Neural cell (in vitro differentiated cells): ENCODE results near the gene CROCC2. TPM values are rescaled to one million over a fixed set of nuclear protein-coding genes. Genes with fewer than 3 reads are reported as not detected.

ENCODE experiments used
- H2AFZ ChIP-seq: fragments of 200-600, 300-800 bp; sonication (generic), shearing (Covaris generic); 2 replicates; pipeline ENCODE4 v1.6.0; 2014; ENCODE audit warnings: low read depth, mild to moderate bottlenecking, antibody characterized with exemption, low read length, moderate library complexity
- H3F3A ChIP-seq: fragments of 200-600 bp; shearing (Covaris generic); 2 replicates; pipeline ENCODE4 v1.6.1; 2016; ENCODE audit warnings: mild to moderate bottlenecking, moderate library complexity, mixed read lengths, antibody characterized with exemption, low read length; ENCODE audit not compliant: insufficient read depth, poor library complexity, severe bottlenecking
- H3K27ac ChIP-seq: fragments of 200-600, 300-800 bp; sonication (generic), shearing (Covaris generic); 2 replicates; pipeline ENCODE4 v1.5.1; 2014; ENCODE audit warnings: mild to moderate bottlenecking, low read length, moderate library complexity
- H3K27me3 ChIP-seq: fragments of 300-800, 200-600 bp; sonication (generic), shearing (Covaris generic); 2 replicates; pipeline ENCODE4 v1.6.0; 2014; ENCODE audit warnings: mild to moderate bottlenecking, low read depth, low read length, moderate library complexity; ENCODE audit not compliant: insufficient read depth
- H3K36me3 ChIP-seq: fragments of 300-800, 200-600 bp; sonication (generic), shearing (Covaris generic); 2 replicates; pipeline ENCODE4 v1.5.1; 2014; ENCODE audit warnings: mild to moderate bottlenecking, antibody characterized with exemption, low read length, moderate library complexity; ENCODE audit not compliant: insufficient read depth
- H3K4me2 ChIP-seq: fragments of 300-800, 200-600 bp; sonication (generic), shearing (Covaris generic); 2 replicates; pipeline ENCODE4 v1.6.0; 2014; ENCODE audit warnings: mild to moderate bottlenecking, low read length
- H3K4me3 ChIP-seq: fragments of 300-800, 200-600 bp; sonication (generic), shearing (Covaris generic); 2 replicates; pipeline ENCODE4 v1.5.1; 2014; ENCODE audit warnings: mild to moderate bottlenecking, low read length, moderate library complexity
- H3K79me2 ChIP-seq: fragments of 200-600 bp; shearing (Covaris generic); replicated peaks from 2 replicates; pipeline ENCODE4 v1.6.0; 2014; ENCODE audit warnings: mild to moderate bottlenecking, low read length, moderate library complexity; ENCODE audit not compliant: insufficient read depth
- H3K9ac ChIP-seq: fragments of 300-800, 200-600 bp; sonication (generic), shearing (Covaris generic); 2 replicates; pipeline ENCODE4 v1.6.1; 2016; ENCODE audit warnings: mild to moderate bottlenecking, low read length, mixed read lengths
- H3K9me2 ChIP-seq: fragments of 200-600 bp; shearing (Covaris generic); 2 replicates; pipeline ENCODE4 v1.6.1; 2016; ENCODE audit warnings: mild to moderate bottlenecking, low read length, mixed read lengths; ENCODE audit not compliant: insufficient read depth
- H3K9me3 ChIP-seq: fragments of 200-600, 300-800 bp; sonication (generic), shearing (Covaris generic); 2 replicates; pipeline ENCODE4 v1.6.1; 2016; ENCODE audit warnings: mild to moderate bottlenecking, mixed run types, low read length, moderate library complexity, mixed read lengths
- H4K20me1 ChIP-seq: fragments of 200-600 bp; shearing (Covaris generic); 2 replicates; pipeline ENCODE4 v1.6.1; 2016; ENCODE audit warnings: mild to moderate bottlenecking, mixed run types; ENCODE audit not compliant: insufficient read depth
- EP300 ChIP-seq: fragments of 450-650 bp; conservative IDR thresholded peaks from 2 replicates; pipeline ENCODE4 v1.6.1; 2014; ENCODE audit warnings: antibody characterized with exemption, mild to moderate bottlenecking, moderate library complexity; ENCODE audit not compliant: poor library complexity, severe bottlenecking
- EZH2 ChIP-seq: fragments of 200-600, 300-800 bp; shearing (Covaris generic), sonication (generic); IDR thresholded peaks from 2 replicates; pipeline ENCODE4 v1.6.1; 2014; ENCODE audit warnings: antibody characterized with exemption, low read length, borderline replicate concordance, mild to moderate bottlenecking; ENCODE audit not compliant: insufficient read depth, poor library complexity, severe bottlenecking
- MXI1 ChIP-seq: fragments of 450-650 bp; conservative IDR thresholded peaks from 2 replicates; pipeline ENCODE4 v1.6.1; 2014; ENCODE audit warnings: antibody characterized with exemption, mild to moderate bottlenecking; ENCODE audit not compliant: poor library complexity, severe bottlenecking
- POLR2AphosphoS5 ChIP-seq: IDR thresholded peaks from 2 replicates; pipeline ENCODE4 v1.6.1; 2012
- RAD21 ChIP-seq: fragments of 450-650 bp; conservative IDR thresholded peaks from 2 replicates; pipeline ENCODE4 v1.6.1; 2014; ENCODE audit warnings: antibody characterized with exemption, mild to moderate bottlenecking, moderate library complexity
- REST ChIP-seq: IDR thresholded peaks from 2 replicates; pipeline ENCODE4 v1.6.1; 2012; ENCODE audit warnings: borderline replicate concordance
- SMC3 ChIP-seq: fragments of 450-650 bp; conservative IDR thresholded peaks from 2 replicates; pipeline ENCODE4 v1.6.1; 2014; ENCODE audit warnings: antibody characterized with exemption, mild to moderate bottlenecking, moderate library complexity; ENCODE audit not compliant: poor library complexity
- TAF1 ChIP-seq: IDR thresholded peaks from 2 replicates; pipeline ENCODE4 v1.6.1; 2012; ENCODE audit warnings: low read depth
- polyA plus RNA-seq: library from polyadenylated mRNA; depleted of rRNA; stranded (reverse); fragments of >200 nt; gene quantifications from 2 replicates; pipeline ENCODE4 v1.2.3, GENCODE V29; 2014
- TF ChIP-seq, protein P1 (sequence below): fragments of 450-650 bp; IDR thresholded peaks from 2 replicates; pipeline ENCODE4 v1.5.1; 2014; ENCODE audit warnings: antibody characterized with exemption, mild to moderate bottlenecking, moderate library complexity; ENCODE audit not compliant: poor library complexity, severe bottlenecking

Gene CROCC2
- polyA plus RNA-seq, 1 donor from 2014 or later: 0.09 TPM

DNA sequence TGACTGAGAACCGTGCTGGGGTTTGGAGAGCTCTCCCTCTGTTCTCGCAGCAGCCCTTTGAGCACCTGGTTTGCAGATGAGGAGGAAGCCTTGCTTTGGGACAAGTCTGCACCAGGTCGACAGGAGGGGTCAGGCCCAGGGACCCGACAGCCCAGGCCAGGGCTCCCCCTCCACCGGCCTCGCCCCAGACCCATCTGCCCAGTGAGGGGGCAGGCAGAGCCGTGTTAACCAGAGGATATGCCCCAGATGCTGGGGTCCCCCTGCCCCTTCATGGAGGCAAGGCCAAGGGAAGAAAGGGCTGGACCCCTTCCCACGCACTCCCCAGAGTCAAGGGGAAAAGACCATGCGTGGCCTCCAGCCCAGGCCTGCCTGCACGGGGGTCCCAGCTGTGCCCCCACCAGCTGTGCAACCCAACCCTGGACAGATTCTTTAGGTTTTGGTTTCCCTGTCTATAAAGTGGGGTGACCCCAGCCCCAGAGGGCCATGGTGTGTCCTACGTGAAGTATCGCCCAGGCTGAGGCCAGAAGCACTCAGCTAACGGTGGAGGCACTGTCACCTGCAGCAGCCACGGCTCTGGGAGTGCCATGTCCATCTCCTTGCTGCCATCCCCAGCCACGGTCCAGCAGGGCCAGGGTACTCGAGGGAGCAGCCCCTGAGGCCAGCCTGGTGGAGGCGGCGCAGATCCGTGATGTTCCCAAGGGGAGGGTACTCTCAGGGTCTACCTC lies 87.5 kb downstream of the CROCC2 start:
- H3K9me2 ChIP-seq: no peaks in the 10 kb centered on the region
- no peak overlapping the region for H3K4me3 ChIP-seq
- TF ChIP-seq, protein P1, sequence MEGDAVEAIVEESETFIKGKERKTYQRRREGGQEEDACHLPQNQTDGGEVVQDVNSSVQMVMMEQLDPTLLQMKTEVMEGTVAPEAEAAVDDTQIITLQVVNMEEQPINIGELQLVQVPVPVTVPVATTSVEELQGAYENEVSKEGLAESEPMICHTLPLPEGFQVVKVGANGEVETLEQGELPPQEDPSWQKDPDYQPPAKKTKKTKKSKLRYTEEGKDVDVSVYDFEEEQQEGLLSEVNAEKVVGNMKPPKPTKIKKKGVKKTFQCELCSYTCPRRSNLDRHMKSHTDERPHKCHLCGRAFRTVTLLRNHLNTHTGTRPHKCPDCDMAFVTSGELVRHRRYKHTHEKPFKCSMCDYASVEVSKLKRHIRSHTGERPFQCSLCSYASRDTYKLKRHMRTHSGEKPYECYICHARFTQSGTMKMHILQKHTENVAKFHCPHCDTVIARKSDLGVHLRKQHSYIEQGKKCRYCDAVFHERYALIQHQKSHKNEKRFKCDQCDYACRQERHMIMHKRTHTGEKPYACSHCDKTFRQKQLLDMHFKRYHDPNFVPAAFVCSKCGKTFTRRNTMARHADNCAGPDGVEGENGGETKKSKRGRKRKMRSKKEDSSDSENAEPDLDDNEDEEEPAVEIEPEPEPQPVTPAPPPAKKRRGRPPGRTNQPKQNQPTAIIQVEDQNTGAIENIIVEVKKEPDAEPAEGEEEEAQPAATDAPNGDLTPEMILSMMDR: no peak
- no peak for TF ChIP-seq MXI1
- no peak for TF ChIP-seq TAF1
- TF ChIP-seq POLR2AphosphoS5: no peak
- TF ChIP-seq EZH2: no peak
- no peak for TF ChIP-seq REST
- no peak for TF ChIP-seq EP300
- no peak for TF ChIP-seq SMC3
- no peak for TF ChIP-seq RAD21
- H3K9ac ChIP-seq: no peak overlapping the region
- no peak overlapping the region for H3K4me2 ChIP-seq
- H3K79me2 ChIP-seq: no peaks in the 10 kb centered on the region
- no peaks in the 10 kb centered on the region for H4K20me1 ChIP-seq
- H3K9me3 ChIP-seq: no peaks in the 10 kb centered on the region
- no peak overlapping the region for H3K27ac ChIP-seq
- no peaks in the 10 kb centered on the region for H3K36me3 ChIP-seq
- no peaks in the 10 kb centered on the region for H3F3A ChIP-seq
- peaks cover 15% of the 10 kb centered on the region for H3K27me3 ChIP-seq
- H2AFZ ChIP-seq: no peak overlapping the region

DNA sequence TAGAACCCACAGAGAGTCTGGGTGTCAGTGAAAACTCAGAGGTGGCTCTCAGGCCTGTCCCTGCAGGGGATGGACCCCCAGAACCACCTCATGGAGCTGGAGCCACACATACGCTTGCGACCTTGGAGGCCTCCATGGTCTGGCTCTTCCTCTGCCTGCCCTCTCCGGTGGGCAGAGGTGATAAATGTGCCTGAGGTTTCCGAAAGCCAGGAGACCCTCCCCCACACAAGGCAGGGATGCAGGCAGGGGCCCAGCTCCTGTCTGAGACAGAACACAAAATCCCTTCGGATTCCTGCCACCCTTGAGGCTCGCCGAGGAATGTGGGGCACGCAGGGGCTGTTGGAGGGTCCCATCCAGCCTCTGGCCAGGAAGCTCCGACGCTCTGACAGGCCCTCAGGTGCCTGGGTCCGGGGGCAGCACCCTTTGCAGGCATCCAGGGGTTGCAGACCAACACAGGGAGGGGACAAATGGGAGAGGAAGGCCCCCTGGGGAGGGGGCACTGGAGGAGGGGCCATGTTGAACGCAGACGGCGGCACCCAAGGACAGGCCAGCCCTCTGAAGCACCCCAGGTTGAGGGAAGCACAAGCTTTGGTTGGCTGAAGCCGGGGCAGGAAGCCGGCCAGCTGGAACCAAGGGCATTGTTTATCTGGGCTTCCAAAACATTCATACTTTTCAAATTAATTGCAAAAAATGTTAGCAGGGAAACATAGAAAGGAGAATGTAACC lies 88.2 kb downstream of the CROCC2 start:
- Histone ChIP-seq H3K4me3 (no peak overlapping the region), H4K20me1 (no peaks in the 10 kb centered on the region), H3K79me2 (no peaks in the 10 kb centered on the region), H3K27ac (no peak overlapping the region), H2AFZ (no peak overlapping the region), H3K36me3 (no peaks in the 10 kb centered on the region), H3K9ac (no peak overlapping the region), H3K9me2 (no peaks in the 10 kb centered on the region), H3K4me2 (no peak overlapping the region), H3K27me3 (peaks cover 18% of the 10 kb centered on the region), H3K9me3 (no peaks in the 10 kb centered on the region), H3F3A (no peaks in the 10 kb centered on the region)
- no peak for TF ChIP-seq EZH2
- no peak for TF ChIP-seq POLR2AphosphoS5
- TF ChIP-seq, protein P1: no peak
- TF ChIP-seq TAF1: no peak
- no peak for TF ChIP-seq SMC3
- TF ChIP-seq RAD21: no peak
- TF ChIP-seq EP300: no peak
- TF ChIP-seq MXI1: no peak
- TF ChIP-seq REST: no peak
